ENCODE data around the gene DYNC2H1.

The DYNC2H1 gene

DNA sequence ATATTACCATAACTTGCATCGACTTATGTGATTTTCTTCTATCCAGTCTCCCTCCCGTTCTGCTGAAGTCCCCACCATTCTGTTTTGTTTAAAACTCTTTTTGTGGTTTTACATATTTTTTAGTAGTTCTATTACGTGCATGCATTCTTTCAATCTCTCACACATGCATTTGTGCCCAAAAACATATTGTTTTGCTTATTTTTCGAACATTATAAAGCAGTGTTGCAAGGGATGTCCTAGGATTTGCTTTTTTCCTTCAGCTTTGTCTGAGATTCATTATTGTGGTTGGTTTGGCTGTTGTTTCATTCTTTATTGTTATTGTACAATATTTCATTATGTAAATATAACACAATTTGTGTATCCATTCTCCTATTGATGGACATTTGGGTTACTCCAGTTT lies 235.7 kb downstream of the DYNC2H1 start:
- TF ChIP-seq, protein P1, sequence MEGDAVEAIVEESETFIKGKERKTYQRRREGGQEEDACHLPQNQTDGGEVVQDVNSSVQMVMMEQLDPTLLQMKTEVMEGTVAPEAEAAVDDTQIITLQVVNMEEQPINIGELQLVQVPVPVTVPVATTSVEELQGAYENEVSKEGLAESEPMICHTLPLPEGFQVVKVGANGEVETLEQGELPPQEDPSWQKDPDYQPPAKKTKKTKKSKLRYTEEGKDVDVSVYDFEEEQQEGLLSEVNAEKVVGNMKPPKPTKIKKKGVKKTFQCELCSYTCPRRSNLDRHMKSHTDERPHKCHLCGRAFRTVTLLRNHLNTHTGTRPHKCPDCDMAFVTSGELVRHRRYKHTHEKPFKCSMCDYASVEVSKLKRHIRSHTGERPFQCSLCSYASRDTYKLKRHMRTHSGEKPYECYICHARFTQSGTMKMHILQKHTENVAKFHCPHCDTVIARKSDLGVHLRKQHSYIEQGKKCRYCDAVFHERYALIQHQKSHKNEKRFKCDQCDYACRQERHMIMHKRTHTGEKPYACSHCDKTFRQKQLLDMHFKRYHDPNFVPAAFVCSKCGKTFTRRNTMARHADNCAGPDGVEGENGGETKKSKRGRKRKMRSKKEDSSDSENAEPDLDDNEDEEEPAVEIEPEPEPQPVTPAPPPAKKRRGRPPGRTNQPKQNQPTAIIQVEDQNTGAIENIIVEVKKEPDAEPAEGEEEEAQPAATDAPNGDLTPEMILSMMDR (IDR thresholded peaks at IDR 0.05; ENCODE audit: low read depth, low read length, missing control alignments), result no peak
- no peak overlapping the region for H3K4me3 ChIP-seq (replicated peaks; ENCODE audit: low read depth, low read length)
- DNase-seq (ENCODE audit: extremely low read depth, low read depth), result no peak

DNA sequence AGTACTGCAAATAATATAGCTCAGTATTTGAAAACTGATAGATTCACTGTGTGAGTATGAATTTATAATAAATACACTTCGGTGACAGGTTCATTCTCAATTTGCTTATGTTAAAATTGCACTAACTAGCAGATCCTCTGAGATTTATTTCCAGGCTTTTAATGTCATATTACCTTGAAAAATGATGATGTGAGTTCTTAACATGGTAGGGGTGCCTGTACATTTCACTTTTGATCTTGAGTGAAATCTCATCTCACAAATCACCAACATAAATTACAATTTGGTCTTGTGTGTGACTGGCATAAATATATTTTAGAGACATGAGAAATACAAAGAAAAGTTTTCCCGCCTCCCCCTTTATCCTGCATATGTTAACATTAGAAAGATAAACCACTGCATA lies 240.4 kb downstream of the DYNC2H1 start:
- no peak for DNase-seq (ENCODE audit: extremely low read depth, low read depth)
- TF ChIP-seq, protein P1 (IDR thresholded peaks at IDR 0.05; ENCODE audit: low read depth, low read length, missing control alignments), result no peak
- no peak overlapping the region for H3K4me3 ChIP-seq (replicated peaks; ENCODE audit: low read depth, low read length)

DNA sequence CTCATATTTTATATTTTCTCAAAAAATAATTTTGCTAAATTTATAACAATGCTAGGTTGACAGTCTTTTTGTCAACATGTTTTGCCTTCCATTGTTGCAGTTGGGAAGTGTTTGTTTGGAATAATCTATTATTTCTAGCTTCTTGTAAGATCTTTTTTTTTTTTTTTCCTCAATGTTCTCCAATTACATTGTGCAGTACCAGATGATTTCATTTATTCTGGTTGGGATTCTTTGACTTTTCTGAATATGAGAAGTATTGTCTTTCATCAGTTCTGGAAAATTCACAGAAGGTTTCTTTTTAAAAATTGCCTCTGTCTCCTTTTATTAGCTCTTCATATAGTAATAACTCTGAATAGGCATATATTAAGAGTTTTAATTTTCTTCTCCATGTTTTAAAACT lies 245.4 kb downstream of the DYNC2H1 start:
- no peak for DNase-seq (ENCODE audit: extremely low read depth, low read depth)
- TF ChIP-seq, protein P1 (IDR thresholded peaks at IDR 0.05; ENCODE audit: low read depth, low read length, missing control alignments), result no peak
- H3K4me3 ChIP-seq (replicated peaks; ENCODE audit: low read depth, low read length), result no peak overlapping the region

DNA sequence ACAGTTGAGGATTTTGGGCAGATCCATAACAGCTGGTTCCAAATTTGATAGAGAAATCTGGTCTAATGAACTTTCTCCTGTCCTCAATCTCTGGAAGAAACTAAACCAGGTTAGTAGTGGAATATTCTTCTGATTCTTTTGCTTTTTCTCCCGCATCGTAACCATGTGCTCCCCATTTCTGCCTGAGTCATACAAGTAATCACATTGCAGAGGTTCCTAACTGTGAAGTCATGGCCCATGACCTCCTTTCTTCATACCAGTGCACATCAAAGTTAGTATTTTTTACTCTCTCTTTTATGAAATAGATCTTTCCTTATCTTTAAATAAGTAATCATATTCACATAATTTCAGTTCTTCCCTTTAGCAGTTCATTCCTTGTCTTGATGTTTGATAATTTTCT lies 249.0 kb downstream of the DYNC2H1 start:
- TF ChIP-seq, protein P1 (IDR thresholded peaks at IDR 0.05; ENCODE audit: low read depth, low read length, missing control alignments), result no peak
- no peak overlapping the region for H3K4me3 ChIP-seq (replicated peaks; ENCODE audit: low read depth, low read length)
- DNase-seq (ENCODE audit: extremely low read depth, low read depth), result no peak

DNA sequence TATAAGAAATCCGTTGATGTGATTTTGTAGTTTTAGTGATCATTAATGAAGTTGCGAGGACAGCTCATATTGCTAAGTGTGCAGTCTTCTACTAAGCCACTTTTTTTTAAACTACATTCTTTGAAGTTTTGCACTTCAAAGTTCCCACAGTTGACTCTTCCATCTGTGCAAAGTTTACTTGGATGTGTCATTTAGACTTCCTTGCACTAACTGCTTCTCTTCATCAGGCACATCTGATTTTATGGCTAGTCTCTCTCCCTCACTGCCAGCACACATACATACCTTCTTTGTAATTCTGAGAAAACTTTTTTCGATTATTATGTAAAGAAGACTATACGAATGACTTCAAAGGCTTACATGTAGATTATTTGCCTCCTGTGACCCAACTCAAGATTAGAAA lies 250.0 kb downstream of the DYNC2H1 start:
- TF ChIP-seq, protein P1 (IDR thresholded peaks at IDR 0.05; ENCODE audit: low read depth, low read length, missing control alignments), result no peak
- DNase-seq (ENCODE audit: extremely low read depth, low read depth), result no peak

DNA sequence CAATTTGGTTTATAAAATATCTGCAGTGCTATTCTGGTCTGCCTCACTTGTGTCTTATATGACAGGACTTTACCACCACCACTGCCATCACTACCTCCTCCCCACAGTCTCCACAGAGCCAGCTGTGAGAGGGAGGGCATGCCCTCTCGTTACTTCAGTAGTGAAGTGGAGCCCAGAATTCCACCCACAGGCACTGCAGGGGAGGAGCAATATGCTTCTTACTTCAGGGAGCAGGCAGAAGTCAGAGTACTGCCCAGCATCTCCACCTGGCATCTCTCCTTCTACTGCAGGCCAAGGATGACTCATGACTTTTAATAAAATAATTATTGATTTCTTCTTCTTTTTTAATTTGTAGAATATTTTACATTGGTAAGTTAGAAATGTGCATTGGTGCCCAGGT lies 255.5 kb downstream of the DYNC2H1 start:
- TF ChIP-seq, protein P1 (IDR thresholded peaks at IDR 0.05; ENCODE audit: low read depth, low read length, missing control alignments), result no peak
- H3K4me3 ChIP-seq (replicated peaks; ENCODE audit: low read depth, low read length), result no peak overlapping the region
- no peak for DNase-seq (ENCODE audit: extremely low read depth, low read depth)

More for the DNA sequence above, 250.0 kb downstream of the DYNC2H1 start:
- no peak overlapping the region for H3K4me3 ChIP-seq (replicated peaks; ENCODE audit: low read depth, low read length)

DNA sequence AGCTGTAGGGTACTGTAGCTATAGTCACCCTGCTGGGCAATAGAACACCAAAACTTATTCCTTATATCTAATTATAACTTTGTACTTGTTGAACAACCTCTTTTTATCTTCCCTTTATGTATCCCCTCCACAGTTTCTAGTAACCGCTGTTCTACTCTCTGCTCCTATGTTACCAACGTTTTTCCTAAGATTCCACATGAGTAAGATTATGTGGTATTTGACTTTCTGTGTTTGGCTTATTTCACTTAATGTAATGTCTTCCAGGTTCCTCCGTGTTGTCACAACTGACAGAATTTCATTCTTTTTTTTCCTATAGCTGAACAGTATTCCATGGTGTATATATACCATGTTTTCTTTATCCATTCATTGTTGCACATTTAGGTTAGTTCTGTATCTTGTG lies 258.4 kb downstream of the DYNC2H1 start:
- no peak overlapping the region for H3K4me3 ChIP-seq (replicated peaks; ENCODE audit: low read depth, low read length)
- DNase-seq (ENCODE audit: extremely low read depth, low read depth), result no peak

More for the DNA sequence above, 258.4 kb downstream of the DYNC2H1 start:
- TF ChIP-seq, protein P1 (IDR thresholded peaks at IDR 0.05; ENCODE audit: low read depth, low read length, missing control alignments), result no peak
